Measurements from ENCODE around the gene SORCS1.

Gene SORCS1

DNA sequence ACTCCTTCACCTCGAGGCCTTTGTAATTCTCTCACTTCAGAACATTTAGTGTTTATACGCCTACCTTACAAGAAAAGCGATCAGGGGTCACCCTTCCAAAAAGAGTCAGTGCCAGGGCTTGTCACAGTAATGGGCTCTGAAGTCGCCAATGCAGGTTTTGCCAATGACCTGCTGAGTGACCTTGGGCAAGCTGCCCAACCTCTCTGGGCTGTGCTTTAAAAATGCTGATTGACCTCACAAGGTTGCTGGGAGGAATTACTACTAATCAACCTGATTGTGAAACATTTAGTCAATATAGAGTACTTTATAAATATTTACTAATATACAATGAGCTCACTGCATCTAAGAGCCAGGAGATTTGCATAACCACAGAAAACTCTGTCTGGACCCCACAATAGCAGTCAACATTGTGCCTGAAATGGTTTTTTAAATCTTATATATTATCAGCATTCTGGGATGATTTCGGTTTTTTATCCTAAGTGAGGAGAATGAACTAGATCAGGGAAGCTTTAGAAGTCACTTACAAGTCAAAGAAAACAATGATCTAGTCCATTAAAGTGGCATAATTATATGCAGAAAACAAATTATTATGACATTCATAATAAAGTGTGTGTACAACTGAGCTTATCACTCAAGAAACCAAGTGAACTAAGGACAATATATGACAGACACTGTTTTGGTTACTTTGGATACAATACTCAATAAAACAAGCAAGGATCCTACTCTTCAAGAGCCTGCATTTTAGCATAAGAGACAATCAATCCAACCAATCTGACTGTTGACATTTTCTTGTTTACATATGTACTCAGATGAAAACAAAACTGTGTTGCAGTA lies 290.5 kb downstream of the SORCS1 start:
- DNase-seq: no peak

DNA sequence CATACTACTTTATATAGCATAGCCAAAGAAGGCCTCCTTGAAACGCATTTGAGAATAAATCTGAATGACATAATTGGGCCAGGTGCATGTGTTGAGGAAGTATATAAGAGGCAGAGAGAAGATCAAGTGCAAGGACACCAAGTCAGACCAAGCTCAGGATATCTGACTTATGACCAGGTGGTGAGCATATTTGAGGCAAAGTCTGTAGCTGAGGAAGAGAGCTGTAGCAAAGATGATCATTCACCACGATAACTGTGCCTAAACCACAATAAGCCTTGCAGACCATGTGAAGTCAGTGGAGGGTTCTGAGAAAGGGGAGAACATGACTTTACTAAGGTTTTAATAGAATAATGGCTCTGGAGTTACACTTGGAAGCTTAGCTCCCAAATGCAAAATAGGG lies 292.3 kb downstream of the SORCS1 start:
- DNase-seq: no peak

DNA sequence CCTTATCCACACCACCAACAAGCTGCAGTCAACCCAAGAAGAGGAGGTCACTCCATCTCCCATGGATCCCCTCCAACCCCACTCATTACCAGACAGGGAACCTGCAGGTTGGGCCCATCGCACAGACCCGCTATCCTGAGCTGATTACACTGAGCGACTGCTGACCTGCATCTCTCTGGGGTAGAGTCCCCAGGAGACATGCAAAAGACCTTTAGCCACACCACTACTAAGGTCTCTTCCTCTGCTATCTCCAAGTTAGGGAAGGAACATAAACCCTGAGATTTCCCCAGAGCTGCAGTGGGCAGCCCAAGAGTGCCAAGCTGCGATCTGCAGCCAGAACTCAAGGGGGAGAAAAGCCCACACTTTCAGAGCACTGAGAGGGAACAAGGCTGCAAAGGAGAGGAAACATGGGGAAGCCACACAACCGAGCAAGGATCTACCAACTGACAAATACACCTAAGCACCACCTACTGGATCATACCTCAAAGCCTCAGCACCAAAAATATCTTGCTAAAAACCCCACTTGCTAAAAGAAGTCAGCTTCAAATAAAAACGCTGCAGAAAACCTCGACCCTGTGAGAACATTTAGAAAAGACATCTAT lies 298.2 kb downstream of the SORCS1 start:
- DNase-seq: no peak

- no peak for DNase-seq
These were observed 300.5 kb downstream of the SORCS1 start for GRCh38 chr10:106864031-106864430.

DNA sequence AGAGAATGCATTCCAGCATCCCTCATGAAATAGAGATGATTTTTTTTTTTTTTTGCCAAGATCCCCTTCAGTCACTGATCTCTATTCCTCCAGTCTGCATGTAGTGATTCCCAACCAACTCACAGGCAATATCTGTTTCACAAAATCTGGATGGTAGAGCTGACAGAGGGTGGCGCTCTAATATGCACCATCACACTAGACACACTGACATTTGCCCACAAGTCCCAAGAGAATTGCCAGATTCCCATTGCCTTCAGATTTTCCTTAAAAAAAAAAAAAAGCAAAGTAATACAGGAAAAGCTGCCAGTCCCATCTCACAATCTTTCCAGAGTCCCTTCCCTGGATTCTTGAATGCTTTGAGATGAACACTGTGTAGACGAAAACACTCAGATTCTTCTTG lies 301.0 kb downstream of the SORCS1 start:
- DNase-seq: no peak

DNA sequence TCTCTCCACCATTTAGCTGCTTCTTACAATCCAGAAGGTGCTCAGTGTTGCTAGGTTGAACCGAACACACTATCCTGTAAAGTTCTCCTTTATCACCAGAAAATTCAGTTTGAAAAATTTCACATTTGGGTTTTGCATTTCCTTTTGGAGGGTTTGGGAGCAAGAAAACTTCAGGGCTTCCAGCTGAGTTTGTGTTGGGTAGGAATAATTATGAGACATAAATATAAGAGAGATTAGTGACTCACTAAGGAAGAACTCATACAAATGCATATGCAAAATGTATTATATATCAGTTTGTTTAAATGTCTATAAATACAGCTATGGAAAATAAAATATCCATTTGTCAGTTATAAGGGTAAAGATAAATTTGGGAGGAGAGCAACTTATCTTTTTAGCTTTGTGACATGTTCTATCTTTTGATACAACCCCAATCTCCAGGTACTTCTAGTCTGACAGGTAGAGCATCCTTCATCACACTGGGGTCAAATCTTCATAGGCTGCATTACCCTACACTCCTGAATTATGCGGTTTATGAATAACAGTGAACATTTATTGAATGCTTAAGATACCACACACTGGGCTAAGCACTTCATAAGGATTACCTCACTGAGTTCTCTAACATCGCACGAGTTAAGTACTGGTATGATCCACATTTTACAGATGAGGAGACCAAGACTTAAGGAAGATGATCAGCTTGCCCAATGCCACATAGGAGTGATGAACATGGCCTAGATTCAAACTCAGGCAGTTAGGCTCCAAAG lies 304.4 kb downstream of the SORCS1 start:
- no peak for DNase-seq

- DNase-seq: no peak
These were observed 306.8 kb downstream of the SORCS1 start for GRCh38 chr10:106857728-106858127.

DNA sequence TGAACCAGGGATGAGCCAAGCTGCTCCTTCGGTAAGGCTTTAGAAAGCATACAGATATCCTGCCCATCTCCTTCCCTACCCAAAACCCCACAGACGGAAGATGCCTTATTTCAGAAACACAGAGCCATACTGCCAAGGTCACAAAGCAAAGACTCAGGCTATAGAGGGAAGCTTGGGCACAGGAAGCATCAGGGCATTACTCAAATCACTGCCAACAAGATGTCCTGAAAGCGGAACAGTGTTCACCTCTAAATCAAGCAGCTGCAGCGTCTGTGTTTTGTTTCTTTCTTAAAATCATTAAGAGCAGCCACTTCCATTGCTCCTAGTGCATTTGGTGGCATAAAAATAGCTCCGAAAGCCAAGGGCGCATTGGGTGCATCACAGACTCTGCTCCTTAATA lies 307.3 kb downstream of the SORCS1 start:
- no peak for DNase-seq

DNA sequence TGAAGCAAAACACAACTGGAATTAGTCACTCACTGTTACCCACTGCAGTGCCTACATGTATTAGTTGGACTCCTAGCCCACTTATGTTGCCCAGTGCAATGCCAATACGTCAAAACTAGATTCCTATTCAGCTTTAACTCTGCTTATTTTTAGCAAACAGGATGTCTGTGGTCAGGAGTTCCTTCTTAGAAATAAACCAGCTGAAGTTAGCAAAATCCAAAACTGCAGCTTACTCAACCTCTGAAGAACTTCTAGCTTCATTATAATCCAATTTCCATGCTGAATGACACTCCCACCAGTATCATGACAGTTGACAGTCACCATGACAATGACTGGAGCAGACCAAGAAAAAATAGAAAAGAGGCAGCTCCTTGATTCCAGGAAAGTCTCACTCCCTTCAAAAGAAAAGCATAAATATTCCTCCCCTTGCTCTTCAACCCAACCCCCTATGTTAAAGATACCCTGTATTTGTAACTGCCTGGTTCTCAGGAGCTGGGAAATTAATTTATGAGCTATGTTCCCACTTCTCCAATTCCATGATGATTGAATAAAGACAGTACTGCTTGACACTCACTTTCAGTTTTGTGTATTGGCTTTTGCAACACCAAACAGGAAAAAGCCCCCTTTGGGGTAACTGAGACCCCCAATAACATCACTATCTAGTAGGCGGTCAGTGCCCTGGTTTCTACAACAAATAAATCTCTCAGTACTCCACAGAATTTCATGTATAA lies 327.4 kb downstream of the SORCS1 start:
- no peak for DNase-seq

DNA sequence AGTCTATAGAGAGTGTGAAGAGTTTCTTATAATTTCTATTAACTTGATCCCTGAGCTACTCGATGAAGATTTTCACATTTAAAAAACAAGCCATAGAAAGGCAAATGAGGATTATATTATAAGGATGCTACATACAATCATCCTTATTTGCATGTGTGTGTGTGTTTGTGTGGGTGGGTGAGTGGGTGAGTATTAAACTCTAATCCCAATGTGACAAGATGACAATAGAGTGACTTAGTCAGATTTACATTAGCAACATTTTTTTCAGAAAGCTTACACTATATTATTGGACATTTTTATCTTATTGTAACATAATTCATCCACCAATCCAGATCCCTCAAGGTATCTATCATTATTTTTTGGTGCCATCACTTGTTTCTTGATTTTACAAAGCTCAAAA lies 331.7 kb downstream of the SORCS1 start:
- DNase-seq: no peak

- DNase-seq: no peak
These were observed 334.0 kb downstream of the SORCS1 start for GRCh38 chr10:106830471-106830870.

GRCh38 chr10:106830006-106830405 lies 334.5 kb downstream of the SORCS1 start:
- no peak for DNase-seq

GRCh38 chr10:106826716-106827115 lies 337.8 kb downstream of the SORCS1 start:
- no peak for DNase-seq

DNA sequence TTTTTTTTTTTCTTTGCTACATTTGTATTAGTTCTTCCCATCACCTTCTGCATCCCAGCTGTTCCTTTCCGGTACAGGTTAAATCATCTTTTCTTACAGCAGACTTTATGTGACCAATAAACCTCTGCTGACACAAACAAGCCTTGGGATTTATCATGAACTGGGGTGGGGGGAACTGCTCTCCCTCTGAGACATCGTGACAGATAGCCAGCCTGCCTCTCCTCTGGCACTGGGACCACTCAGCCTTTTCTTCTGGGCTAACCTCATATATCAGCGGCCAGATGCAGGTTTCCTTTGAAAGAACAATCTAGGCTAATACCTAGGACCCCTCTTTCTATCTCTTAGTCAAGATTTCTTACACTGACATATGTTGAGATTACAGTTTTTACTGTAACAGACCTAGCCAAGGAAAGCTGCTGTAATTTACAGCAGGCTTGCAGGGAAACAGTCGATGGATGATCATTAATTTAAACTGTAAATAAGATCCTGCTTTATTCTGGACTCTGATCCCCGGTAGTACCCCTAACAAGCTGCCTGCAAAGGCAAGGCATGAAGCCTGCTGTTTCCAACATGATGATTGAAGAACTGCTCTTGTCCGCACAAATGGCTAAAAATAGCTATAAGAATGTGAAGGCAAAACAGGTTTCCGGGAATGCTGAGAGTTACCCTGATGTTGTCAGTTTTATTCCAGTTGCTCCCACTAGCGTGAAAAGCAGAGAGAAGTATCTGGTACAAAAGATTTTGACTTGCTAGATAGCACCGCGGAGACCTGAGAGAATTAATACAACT lies 338.7 kb downstream of the SORCS1 start:
- DNase-seq: no peak

DNA sequence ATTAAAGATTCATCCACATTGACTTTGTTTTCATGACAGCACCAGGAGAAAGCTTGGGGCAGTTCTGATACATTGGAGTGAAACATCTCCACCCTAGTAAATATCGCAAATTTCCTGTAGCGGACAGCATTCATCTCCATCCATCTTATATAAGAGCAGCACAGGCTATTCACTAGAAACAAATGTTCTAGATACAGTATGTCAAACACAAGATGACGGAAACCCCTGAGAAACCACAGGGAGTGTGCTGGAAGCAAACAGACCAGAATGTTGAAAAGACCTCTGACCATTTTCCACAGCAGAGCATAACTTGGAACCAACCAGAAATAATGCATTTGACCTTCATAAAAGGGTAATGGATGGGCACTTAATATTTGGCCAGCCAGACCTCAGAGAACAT lies 343.9 kb downstream of the SORCS1 start:
- no peak for DNase-seq

GRCh38 chr10:106819490-106819889 lies 345.0 kb downstream of the SORCS1 start:
- no peak for DNase-seq

DNA sequence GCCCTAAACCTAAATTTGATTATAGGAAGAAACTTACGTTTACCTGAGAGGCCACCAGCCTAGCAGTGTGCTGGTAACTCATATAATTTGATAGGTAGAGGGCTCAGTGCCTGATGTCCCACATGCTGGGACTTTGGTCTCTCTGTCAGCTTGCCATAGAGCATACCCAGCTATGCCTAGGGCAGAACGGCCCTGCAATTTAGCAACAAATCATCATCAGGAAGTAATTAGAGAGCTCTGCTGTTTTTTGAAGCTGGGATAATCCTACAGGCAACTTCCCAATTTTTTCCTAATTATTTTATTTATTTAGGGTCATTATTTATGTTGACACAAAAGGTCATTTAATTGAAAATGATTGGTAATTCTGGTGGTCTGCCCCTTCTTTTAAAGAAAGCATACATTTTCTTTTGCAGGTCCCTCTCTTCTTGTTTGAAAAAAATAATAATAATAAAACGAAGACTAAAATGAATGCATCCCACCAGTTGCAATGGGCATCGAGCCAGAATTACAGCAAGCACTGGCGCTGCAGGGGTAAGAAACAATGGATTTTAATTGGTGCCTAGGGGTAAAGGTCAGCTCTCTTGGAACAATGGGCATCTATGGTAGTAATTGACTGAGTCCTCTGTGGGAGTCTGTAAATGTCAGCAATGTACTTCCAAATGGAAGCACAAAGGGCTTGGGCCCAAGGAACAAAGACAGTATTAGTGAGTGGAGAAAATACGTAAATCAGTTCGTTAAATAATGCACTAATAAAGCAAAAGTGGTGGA lies 348.0 kb downstream of the SORCS1 start:
- DNase-seq: no peak

- DNase-seq: no peak
These were observed 349.0 kb downstream of the SORCS1 start for GRCh38 chr10:106815427-106816043.

- no peak for DNase-seq
These were observed 359.4 kb downstream of the SORCS1 start for GRCh38 chr10:106804992-106805582.

DNA sequence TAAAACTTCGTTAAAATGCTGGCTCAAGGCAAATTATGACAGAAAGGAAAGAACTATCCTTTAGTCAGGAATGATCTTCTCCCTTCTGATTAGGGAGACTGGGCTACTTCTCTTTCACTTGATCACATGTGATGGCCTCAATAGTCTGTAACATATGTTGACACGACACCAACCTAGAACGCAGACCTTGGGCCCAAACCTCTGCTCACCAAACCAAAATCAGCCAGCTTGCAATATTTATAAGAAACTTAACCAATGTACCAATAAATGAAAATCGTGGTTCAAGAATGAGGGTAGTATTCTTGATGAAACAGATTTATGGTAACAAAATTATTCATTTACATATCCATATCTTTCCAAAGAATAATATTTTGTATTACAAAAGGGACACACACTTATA lies 361.6 kb downstream of the SORCS1 start:
- DNase-seq: no peak

- no peak for DNase-seq
These were observed 364.7 kb downstream of the SORCS1 start for GRCh38 chr10:106799776-106800175.

Data from NCI-H510A treated with DMSO at 0.1 percent for 48 hours (cell line).